CD4-positive, CD25-positive, alpha-beta regulatory T cell (primary cell): Measurements from ENCODE around the gene NLGN3. TPM values are rescaled to one million over a fixed set of nuclear protein-coding genes. Genes with fewer than 3 reads are reported as not detected.
A peak's percentile ranks its signal among the peaks of the same experiment; 100 is the strongest.
"Not testable (repeated sequence)": the region's sequence is repeated elsewhere in the genome, so short reads cannot be mapped to it uniquely, and the experiment has no call there.

Source experiments
- ATAC-seq, 2 donors: fragments of 150-1000 bp; cut with Tn5 transposase; one replicate each; pipeline ENCODE4 v1.10.0; 2021; ENCODE audit warnings: low read depth in 2 of 2, moderate number of reproducible peaks in 2 of 2, moderate library complexity in 1 of 2
- DNase-seq, 3 donors: peaks; one replicate each; pipeline versions ENCODE4 v3.0.0 to v3.0.0-alpha.2; 2012 to 2022; ENCODE audit warnings: mixed read lengths in 1 of 3
- H3K27ac ChIP-seq: one replicate; pipeline ENCODE4 v1.7.0; 2013; ENCODE audit warnings: mild to moderate bottlenecking, low read length; ENCODE audit not compliant: insufficient read depth, poor library complexity, severe bottlenecking
- H3K27me3 ChIP-seq: one replicate; pipeline ENCODE4 v1.7.0; 2013; ENCODE audit warnings: low read length; ENCODE audit not compliant: control insufficient read depth, insufficient read depth
- H3K36me3 ChIP-seq: one replicate; pipeline ENCODE4 v1.7.0; 2013; ENCODE audit warnings: mild to moderate bottlenecking, low read length, moderate library complexity; ENCODE audit not compliant: control insufficient read depth, insufficient read depth
- H3K4me1 ChIP-seq: 2 replicates; pipeline ENCODE4 v1.7.0; 2013; ENCODE audit warnings: mild to moderate bottlenecking, low read length; ENCODE audit not compliant: insufficient read depth, control insufficient read depth, poor library complexity, severe bottlenecking
- H3K4me3 ChIP-seq: one replicate; pipeline ENCODE4 v1.7.0; 2013; ENCODE audit warnings: low read depth, mild to moderate bottlenecking, low read length, moderate library complexity
- H3K9me3 ChIP-seq, 2 experiments: 1 replicate in 1 of 2; 2 replicates in 1 of 2; pipeline ENCODE4 v1.7.0; 2013; ENCODE audit warnings: low read length in 2 of 2, mild to moderate bottlenecking in 1 of 2, moderate library complexity in 1 of 2; ENCODE audit not compliant: control insufficient read depth in 2 of 2
- H3K27ac Mint-ChIP-seq, 3 donors: one replicate each; pipeline ENCODE4 v1.8.0; 2020 to 2022; ENCODE audit warnings: mild to moderate bottlenecking in 3 of 3, mixed read lengths in 3 of 3, moderate library complexity in 2 of 3
- H3K27me3 Mint-ChIP-seq: one replicate; pipeline ENCODE4 v1.8.0; 2022; ENCODE audit warnings: mild to moderate bottlenecking, mixed read lengths
- H3K36me3 Mint-ChIP-seq: one replicate; pipeline ENCODE4 v1.8.0; 2020; ENCODE audit warnings: mixed read lengths
- H3K4me1 Mint-ChIP-seq, 4 donors: one replicate each; pipeline ENCODE4 v1.8.0; 2020 to 2022; ENCODE audit warnings: mixed read lengths in 4 of 4, mild to moderate bottlenecking in 1 of 4
- H3K4me3 Mint-ChIP-seq, 4 donors: one replicate each; pipeline ENCODE4 v1.8.0; 2020 to 2022; ENCODE audit warnings: mild to moderate bottlenecking in 4 of 4, mixed read lengths in 4 of 4, moderate library complexity in 3 of 4
- H3K9me3 Mint-ChIP-seq, 7 donors: one replicate each; pipeline ENCODE4 v1.8.0; 2020 to 2022; ENCODE audit warnings: mixed read lengths in 7 of 7, mild to moderate bottlenecking in 3 of 7, moderate library complexity in 2 of 7
- polyA plus RNA-seq, 4 donors: library from polyadenylated mRNA; unstranded; fragments of 300-500 nt; fragmentation: Illumina TruSeq; gene quantifications; one replicate each; pipeline ENCODE4 v1.2.3, GENCODE V29; 2021
- total RNA-seq: library from RNA; stranded (reverse); gene quantifications from one replicate; pipeline ENCODE4 v1.2.3, GENCODE V29; 2022

The NLGN3 gene
- total and polyA plus RNA-seq, 5 donors from 2014 or later: 0.05 to 4.4 TPM; not detected in 3

GRCh38 chrX:71173440-71173839, 28.8 kb downstream of the NLGN3 start:
- no peaks in the 10 kb centered on the region for H3K4me1 ChIP-seq
- H3K27ac ChIP-seq: no peak overlapping the region
- H3K27ac Mint-ChIP-seq: peak overlapping the region in 1 of 3 donors; percentile 30
- H3K36me3 ChIP-seq: peaks cover 6% of the 10 kb centered on the region
- peaks cover 14% of the 10 kb centered on the region for H3K36me3 Mint-ChIP-seq
- H3K27me3 ChIP-seq: no peaks in the 10 kb centered on the region
- no peak overlapping the region for H3K4me3 Mint-ChIP-seq
- DNase-seq (no peak), ATAC-seq (no peak)
- no peaks in the 10 kb centered on the region for H3K27me3 Mint-ChIP-seq
- no peaks in the 10 kb centered on the region for H3K9me3 ChIP-seq
- no peaks in the 10 kb centered on the region for H3K9me3 Mint-ChIP-seq
- peaks cover 4 to 11% (median 7%) of the 10 kb centered on the region in 4 donors for H3K4me1 Mint-ChIP-seq
- H3K4me3 ChIP-seq: no peak overlapping the region

- ATAC-seq: no peak
- no peak overlapping the region for H3K4me3 Mint-ChIP-seq
- Histone ChIP-seq H3K9me3 (no peaks in the 10 kb centered on the region), H3K27me3 (no peaks in the 10 kb centered on the region), H3K27ac (no peak overlapping the region), H3K4me3 (no peak overlapping the region), H3K36me3 (peaks cover 6% of the 10 kb centered on the region), H3K4me1 (no peaks in the 10 kb centered on the region)
- no peak for DNase-seq
- peaks cover 4 to 15% (median 7%) of the 10 kb centered on the region in 4 donors for H3K4me1 Mint-ChIP-seq
- peaks cover 14% of the 10 kb centered on the region for H3K36me3 Mint-ChIP-seq
- no peaks in the 10 kb centered on the region for H3K9me3 Mint-ChIP-seq
- H3K27ac Mint-ChIP-seq: no peak overlapping the region
- no peaks in the 10 kb centered on the region for H3K27me3 Mint-ChIP-seq
Observed at GRCh38 chrX:71174795-71175194, 30.2 kb downstream of the NLGN3 start.

GRCh38 chrX:71175531-71175930, 30.9 kb downstream of the NLGN3 start:
- DNase-seq (no peak), ATAC-seq (no peak)
- H3K27me3 ChIP-seq: no peaks in the 10 kb centered on the region
- Mint-ChIP-seq H3K27ac (no peak overlapping the region), H3K4me3 (no peak overlapping the region), H3K4me1 (peaks cover 4 to 12% (median 7%) of the 10 kb centered on the region in 4 donors), H3K27me3 (no peaks in the 10 kb centered on the region), H3K9me3 (no peaks in the 10 kb centered on the region), H3K36me3 (peaks cover 14% of the 10 kb centered on the region)
- H3K4me1 ChIP-seq: no peaks in the 10 kb centered on the region
- H3K9me3 ChIP-seq: no peaks in the 10 kb centered on the region
- no peak overlapping the region for H3K27ac ChIP-seq
- peaks cover 6% of the 10 kb centered on the region for H3K36me3 ChIP-seq
- H3K4me3 ChIP-seq: no peak overlapping the region

- Mint-ChIP-seq H3K27ac (no peak overlapping the region), H3K9me3 (no peaks in the 10 kb centered on the region), H3K36me3 (peaks cover 14% of the 10 kb centered on the region), H3K4me3 (no peak overlapping the region), H3K4me1 (peaks cover 4 to 15% (median 7%) of the 10 kb centered on the region in 4 donors), H3K27me3 (no peaks in the 10 kb centered on the region)
- no peaks in the 10 kb centered on the region for H3K9me3 ChIP-seq
- peaks cover 10% of the 10 kb centered on the region for H3K4me1 ChIP-seq
- DNase-seq (no peak), ATAC-seq (no peak)
- H3K4me3 ChIP-seq: no peak overlapping the region
- no peak overlapping the region for H3K27ac ChIP-seq
- H3K27me3 ChIP-seq: no peaks in the 10 kb centered on the region
- H3K36me3 ChIP-seq: peaks cover 6% of the 10 kb centered on the region
Observed at GRCh38 chrX:71177327-71177726, 32.7 kb downstream of the NLGN3 start.

- no peak overlapping the region for H3K4me3 ChIP-seq
- Mint-ChIP-seq H3K9me3 (no peaks in the 10 kb centered on the region), H3K27me3 (no peaks in the 10 kb centered on the region), H3K4me3 (peak overlapping the region in 2 of 4 donors; percentile 22 to 38), H3K4me1 (peaks cover 0 to 22% (median 5%) of the 10 kb centered on the region in 4 donors), H3K27ac (peak overlapping the region in 1 of 3 donors; percentile 65), H3K36me3 (peaks cover 14% of the 10 kb centered on the region)
- H3K27me3 ChIP-seq: no peaks in the 10 kb centered on the region
- no peak overlapping the region for H3K27ac ChIP-seq
- peaks cover 19% of the 10 kb centered on the region for H3K4me1 ChIP-seq
- ATAC-seq (no peak), DNase-seq (peak; percentile 14 to 73 (median 45))
- H3K36me3 ChIP-seq: peaks cover 6% of the 10 kb centered on the region
- no peaks in the 10 kb centered on the region for H3K9me3 ChIP-seq
Observed at GRCh38 chrX:71178908-71179307, 34.3 kb downstream of the NLGN3 start.

- not testable (repeated sequence) for H3K27me3 ChIP-seq, H3K9me3 Mint-ChIP-seq, H3K36me3 Mint-ChIP-seq, DNase-seq, H3K27me3 Mint-ChIP-seq, H3K9me3 ChIP-seq, H3K4me3 ChIP-seq, H3K36me3 ChIP-seq, ATAC-seq
- Histone ChIP-seq H3K27ac (peak overlapping the region; percentile 97), H3K4me1 (peaks cover 19% of the 10 kb centered on the region)
- H3K4me3 Mint-ChIP-seq: peak overlapping the region in 3 of 4 donors; percentile 14 to 52 (median 38)
- H3K27ac Mint-ChIP-seq: peak overlapping the region in 2 of 3 donors; percentile 49 to 63
- peaks cover 0 to 26% (median 5%) of the 10 kb centered on the region in 4 donors for H3K4me1 Mint-ChIP-seq
Observed at GRCh38 chrX:71180579-71181265, 36.1 kb downstream of the NLGN3 start.

GRCh38 chrX:71181558-71181909, 36.9 kb downstream of the NLGN3 start:
- ATAC-seq: peak in 1 of 2 donors; percentile 23

More at GRCh38 chrX:71181558-71181909, 36.9 kb downstream of the NLGN3 start:
- H3K4me3 ChIP-seq: peak overlapping the region; percentile 87
- peaks cover 19% of the 10 kb centered on the region for H3K4me1 ChIP-seq
- peaks cover 0 to 1% (median 0%) of the 10 kb centered on the region in 7 donors for H3K9me3 Mint-ChIP-seq
- peak overlapping the region; percentile 97 for H3K27ac ChIP-seq
- H3K4me1 Mint-ChIP-seq: peaks cover 0 to 26% (median 5%) of the 10 kb centered on the region in 4 donors
- peak overlapping the region; percentile 90 to 98 (median 95) for H3K4me3 Mint-ChIP-seq
- no peaks in the 10 kb centered on the region for H3K27me3 ChIP-seq
- peak in 1 of 3 donors; percentile 46 for DNase-seq
- peaks cover 6% of the 10 kb centered on the region for H3K36me3 ChIP-seq
- H3K9me3 ChIP-seq: no peaks in the 10 kb centered on the region
- peak overlapping the region; percentile 98 to 99 (median 98) for H3K27ac Mint-ChIP-seq
- H3K27me3 Mint-ChIP-seq: no peaks in the 10 kb centered on the region
- peaks cover 3% of the 10 kb centered on the region for H3K36me3 Mint-ChIP-seq
